K562 (cell line): Measurements from ENCODE around the gene AP1G2. TPM values are rescaled to one million over a fixed set of nuclear protein-coding genes. Genes with fewer than 3 reads are reported as not detected.
"Not testable (repeated sequence)": the region's sequence is repeated elsewhere in the genome, so short reads cannot be mapped to it uniquely, and the experiment has no call there.

Experiments used
- ATAC-seq: fragments of 200-7000 bp; cut with Tn5 transposase; 3 replicates; pipeline ENCODE4 v1.9.1; 2020; ENCODE audit warnings: moderate library complexity
- BruUV-seq: library from RNA; stranded (reverse); fragments of 400-500 nt; replicated peaks from 2 replicates; lab custom pipeline; 2021; lab: Mats Ljungman, UMichigan
- CTCF ChIA-PET: fragments of 300-600 bp; formaldehyde crosslinking; extraction: SDS; loops from one replicate; lab custom pipeline; 2021; ENCODE audit warnings: low intra/inter-chr PET ratio; lab: Yijun Ruan, JAX
- POLR2A ChIA-PET: fragments of 300-600, 350-650 bp; sonication (Branson Sonifier 250); formaldehyde crosslinking; extraction: SDS; loops from one replicate; lab custom pipeline; 2021; ENCODE audit warnings: antibody characterized with exemption, inconsistent platforms; lab: Yijun Ruan, JAX
- DNase-seq, 4 experiments: peaks; one replicate each; pipeline versions ENCODE4 v3.0.0 to v3.0.0-alpha.2; 2011 to 2018; ENCODE audit warnings: low spot score in 3 of 4, mixed read lengths in 3 of 4; ENCODE audit errors: extremely low read depth in 1 of 4
- FAIRE-seq: peaks from 2 replicates; lab custom pipeline; 2011; peaks lifted over from hg19 to GRCh38; lab: Jason Lieb, UNC
- H2AFZ ChIP-seq: 2 replicates; pipeline ENCODE4 v1.6.0; 2011; ENCODE audit warnings: low read depth, low read length, control low read depth, inconsistent platforms
- H3K27ac ChIP-seq: fragments of 200-600 bp; 3 replicates; pipeline ENCODE4 v1.8.0; 2011; ENCODE audit warnings: low read depth, mild to moderate bottlenecking, control low read depth, inconsistent platforms, low read length, moderate library complexity, mixed read lengths; ENCODE audit errors: extremely low read depth
- H3K27me3 ChIP-seq, 2 experiments: fragments of 300-600 bp in 1 of 2; 2 replicates in 1 of 2; 3 replicates in 1 of 2; pipeline versions ENCODE4 v1.6.0 to v1.8.0; 2011; ENCODE audit warnings: inconsistent platforms in 2 of 2, low read length in 2 of 2, mild to moderate bottlenecking in 1 of 2, mixed read lengths in 1 of 2, moderate library complexity in 1 of 2; ENCODE audit not compliant: control insufficient read depth in 2 of 2, insufficient read depth in 2 of 2
- H3K36me3 ChIP-seq: fragments of 300-600 bp; 3 replicates; pipeline ENCODE4 v1.8.0; 2011; ENCODE audit warnings: mild to moderate bottlenecking, low read length, inconsistent platforms; ENCODE audit not compliant: control insufficient read depth, insufficient read depth
- H3K4me1 ChIP-seq, 2 experiments: fragments of 200-600 bp in 1 of 2; replicated peaks in 1 of 2; 2 replicates in 1 of 2; 3 replicates in 1 of 2; pipeline versions ENCODE4 v1.5.1 to v1.8.0; 2011; ENCODE audit warnings: inconsistent platforms in 2 of 2, low read length in 2 of 2, mild to moderate bottlenecking in 1 of 2, mixed read lengths in 1 of 2, moderate library complexity in 1 of 2; ENCODE audit not compliant: control insufficient read depth in 2 of 2, insufficient read depth in 2 of 2
- H3K4me2 ChIP-seq: 2 replicates; pipeline ENCODE4 v1.6.1; 2011; ENCODE audit warnings: low read length, control low read depth, inconsistent platforms, mixed read lengths; ENCODE audit not compliant: insufficient read depth
- H3K4me3 ChIP-seq: fragments of 200-600 bp; sonication (generic), shearing (Covaris generic); 2 replicates; pipeline ENCODE4 v1.5.1; 2016; ENCODE audit warnings: control low read depth, inconsistent platforms
- H3K79me2 ChIP-seq: fragments of 200-600 bp; 3 replicates; pipeline ENCODE4 v1.8.0; 2011; ENCODE audit warnings: low read length, inconsistent platforms; ENCODE audit not compliant: control insufficient read depth, insufficient read depth
- H3K9ac ChIP-seq, 2 experiments: 2 replicates each; pipeline versions ENCODE4 v1.6.0 to v1.6.1; 2011; ENCODE audit warnings: low read depth in 2 of 2, low read length in 2 of 2, control low read depth in 1 of 2, inconsistent platforms in 1 of 2, mild to moderate bottlenecking in 1 of 2, mixed read lengths in 1 of 2; ENCODE audit not compliant: insufficient read depth in 1 of 2
- H3K9me1 ChIP-seq: one replicate; pipeline ENCODE4 v1.6.0; 2011; ENCODE audit warnings: inconsistent platforms, mild to moderate bottlenecking, low read length, moderate library complexity; ENCODE audit not compliant: control insufficient read depth, insufficient read depth
- H3K9me3 ChIP-seq: replicated peaks from 2 replicates; pipeline ENCODE4 v1.5.1; 2011; ENCODE audit warnings: low read depth, low read length, inconsistent platforms; ENCODE audit not compliant: control insufficient read depth, insufficient read depth
- H4K20me1 ChIP-seq: replicated peaks from 2 replicates; pipeline ENCODE4 v1.6.1; 2011; ENCODE audit warnings: low read length, inconsistent platforms, mixed read lengths; ENCODE audit not compliant: control insufficient read depth, insufficient read depth
- DLX4 ChIP-seq: fragments of 250-450 bp; sonication (Bioruptor Pico); IDR thresholded peaks from 2 replicates; pipeline ENCODE4 v1.6.1; 2021; ENCODE audit warnings: mild to moderate bottlenecking
- MEIS2 ChIP-seq: fragments of 450-650 bp; IDR thresholded peaks from 2 replicates; pipeline ENCODE4 v1.6.1; 2014; ENCODE audit warnings: mild to moderate bottlenecking; ENCODE audit not compliant: partially characterized antibody
- NEUROD1 ChIP-seq: fragments of 150-350 bp; IDR thresholded peaks from 2 replicates; pipeline ENCODE4 v1.6.1; 2014; ENCODE audit warnings: borderline replicate concordance, low read length, low read depth; ENCODE audit not compliant: partially characterized antibody
- NR2C2 ChIP-seq, 2 experiments: fragments of 200-800 bp in 1 of 2; sonication (Bioruptor generic) in 1 of 2; sonication (generic) in 1 of 2; formaldehyde crosslinking in 1 of 2; IDR thresholded peaks; 2 replicates each; pipeline versions ENCODE4 v1.6.1 to v1.8.0; 2016 to 2022; ENCODE audit warnings: mild to moderate bottlenecking in 1 of 2, missing compliant biosample characterization in 1 of 2, missing genetic modification characterization in 1 of 2, missing genetic modification reagents in 1 of 2
- POLR2A ChIP-seq: fragments of 450-650 bp; conservative IDR thresholded peaks from 2 replicates; pipeline ENCODE4 v1.6.1; 2016
- RNF2 ChIP-seq: sonication (generic); IDR thresholded peaks from 2 replicates; pipeline ENCODE4 v1.6.1; 2016
- SMC3 ChIP-seq: conservative IDR thresholded peaks from 2 replicates; pipeline ENCODE4 v1.6.1; 2011; ENCODE audit warnings: low read depth, low read length, improper control_type of control experiment; ENCODE audit not compliant: insufficient read depth
- STAT5B ChIP-seq: fragments of 250-450 bp; sonication (Bioruptor Pico); IDR thresholded peaks from 2 replicates; pipeline ENCODE4 v1.8.0; 2021; ENCODE audit warnings: mild to moderate bottlenecking, inconsistent platforms
- ZNF232 ChIP-seq: sonication (generic); formaldehyde crosslinking; IDR thresholded peaks from 2 replicates; pipeline ENCODE4 v1.8.0; 2022; ENCODE audit warnings: mild to moderate bottlenecking, missing genetic modification reagents
- ZNF253 ChIP-seq: fragments of 250-450 bp; sonication (Bioruptor Pico); conservative IDR thresholded peaks from 2 replicates; pipeline ENCODE4 v1.6.1; 2021; ENCODE audit warnings: mild to moderate bottlenecking
- ZNF507 ChIP-seq: conservative IDR thresholded peaks from 2 replicates; pipeline ENCODE4 v1.6.1; 2017; ENCODE audit warnings: missing genetic modification characterization, missing compliant biosample characterization
- WGBS: fragments of 100-300 bp; shearing (Covaris generic); methylation state at CpG from one replicate; pipeline ENCODE4 v1.1.6; 2016; ENCODE audit warnings: low coverage, mixed read lengths; ENCODE audit not compliant: insufficient coverage; ENCODE audit errors: missing lambda C conversion rate; 5-methylcytosine and 5-hydroxymethylcytosine counted together
- in situ Hi-C: fragments of 300-500 bp; cut with MboI; formaldehyde crosslinking; loops from 4 replicates; pipeline ENCODE4 v1.15.0; 2018; ENCODE audit warnings: inconsistent platforms, mixed read lengths
- intact Hi-C: fragments of 100-400 bp; cut with micrococcal nuclease; formaldehyde crosslinking; loops from 2 replicates; pipeline ENCODE4 v1.14.2; 2022
- polyA plus RNA-seq, 8 experiments: library from polyadenylated mRNA; depleted of rRNA in 4 of 8; stranded (reverse) in 5 of 8; unstranded in 3 of 8; fragments of >200 nt; fragmentation: Nextera tagmentation in 2 of 8; fragmentation: Illumina TruSeq in 1 of 8; extraction: Ambion mirVana in 2 of 8; extraction: Trizol in 1 of 8; gene quantifications; 2 replicates each; pipeline versions ENCODE4 v1.2.1 to v1.2.3, GENCODE V29; 2011 to 2014; ENCODE audit warnings: inconsistent platforms in 1 of 8, missing spikeins in 1 of 8
- total RNA-seq, 7 experiments: library from RNA; depleted of rRNA in 6 of 7; stranded (reverse); fragments of >200 nt in 6 of 7; fragmentation: Illumina TruSeq in 2 of 7; extraction: Trizol in 2 of 7; gene quantifications; 2 replicates each; pipeline versions ENCODE4 v1.2.1 to v1.2.3, GENCODE V29; 2011 to 2021; ENCODE audit warnings: low replicate concordance in 1 of 7

The AP1G2 gene
- total and polyA plus RNA-seq, 9 of the 15 experiments (the other 6 are each of a cell fraction or from before 2014, with no cell fraction given): 19.1 to 83.5 (median 33.3) TPM

DNA sequence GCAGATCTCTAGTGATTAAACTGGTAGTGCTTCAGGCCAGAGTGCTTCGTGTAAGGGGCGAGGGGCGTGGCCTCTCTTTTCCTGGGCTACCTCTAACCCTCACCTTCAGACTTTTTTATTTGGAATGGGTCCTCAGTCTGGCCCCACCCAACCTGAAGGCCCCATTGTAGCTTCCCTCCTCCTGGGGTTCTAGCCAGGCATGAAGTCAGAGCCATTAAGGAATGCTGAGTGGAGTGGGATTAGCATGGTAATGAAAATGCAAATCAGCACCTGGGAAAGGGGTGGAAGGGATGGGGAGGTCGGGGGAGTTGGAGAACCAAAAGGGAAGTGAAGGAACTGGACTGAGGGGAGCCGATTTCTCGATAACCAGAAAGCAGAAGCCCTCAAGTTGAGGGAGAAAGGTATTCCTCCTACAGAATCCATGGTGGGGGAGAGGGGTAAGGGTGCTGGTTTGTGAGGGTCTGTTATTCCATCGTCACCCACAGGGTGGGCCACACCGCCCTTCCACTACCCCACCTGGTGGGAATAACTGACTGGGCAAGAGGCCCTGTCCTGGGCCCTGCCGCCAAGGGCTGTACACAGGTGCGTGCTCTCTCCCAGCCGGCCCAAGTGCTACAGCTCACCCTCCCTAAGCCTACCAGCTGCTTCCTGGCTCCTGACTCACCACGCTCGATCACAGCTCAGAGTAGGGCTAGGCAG, 30.1 kb downstream of the AP1G2 start:
- TF ChIP-seq ZNF232: no peak
- TF ChIP-seq DLX4 (CRISPR knock-in tag): no peak
- no peak for TF ChIP-seq POLR2A
- no peak for TF ChIP-seq NEUROD1
- no peak for TF ChIP-seq ZNF253 (CRISPR knock-in tag)
- TF ChIP-seq NR2C2 (CRISPR knock-in tag; IDR thresholded peaks at IDR 0.05): no peak
- no peak for TF ChIP-seq NR2C2 (tag; IDR thresholded peaks at IDR 0.05)
- TF ChIP-seq SMC3: no peak
- TF ChIP-seq MEIS2: no peak
- TF ChIP-seq ZNF507 (tag): no peak
- TF ChIP-seq STAT5B (CRISPR knock-in tag): no peak
- no peak for TF ChIP-seq RNF2
- H3K9ac ChIP-seq: no peak overlapping the region; a peak in 1 of 4 replicates
- intact Hi-C loops: no loop called here
- ChIA-PET POLR2A (interaction anchor here (1.0 to 1.8 kb wide), 2 partner anchors 18 to 41 kb away, joined by 4 read pairs; partner anchors contain the start of gene THTPA), CTCF (no interaction called here)
- WGBS: 3% methylated on average over 5 of the region's 13 CpGs
- no peak overlapping the region for H3K4me3 ChIP-seq
- no peak overlapping the region for H3K27ac ChIP-seq
- no peaks in the 10 kb centered on the region for H3K36me3 ChIP-seq
- no peak for DNase-seq
- no peak for FAIRE-seq
- H2AFZ ChIP-seq: no peak overlapping the region
- no peaks in the 10 kb centered on the region for H3K9me3 ChIP-seq
- peak; percentile 51; the same call in 2 of the 3 replicates for ATAC-seq
- H3K79me2 ChIP-seq: no peaks in the 10 kb centered on the region
- in situ Hi-C loops: no loop called here
- no peaks in the 10 kb centered on the region for H4K20me1 ChIP-seq
- H3K9me1 ChIP-seq: no peaks in the 10 kb centered on the region
- peaks cover 0 to 17% of the 10 kb centered on the region in 2 experiments; a peak in 3 of 5 replicates for H3K27me3 ChIP-seq
- BruUV-seq: no TSS peak
- H3K4me2 ChIP-seq: no peak overlapping the region
- no peaks in the 10 kb centered on the region; a peak in 1 of 5 replicates for H3K4me1 ChIP-seq

- H3K4me3 ChIP-seq, H3K4me2 ChIP-seq, H4K20me1 ChIP-seq, H3K9me1 ChIP-seq, CTCF ChIA-PET, FAIRE-seq, H3K36me3 ChIP-seq, in situ Hi-C loops, H3K9ac ChIP-seq, BruUV-seq, H3K9me3 ChIP-seq, intact Hi-C loops, H2AFZ ChIP-seq, ATAC-seq, H3K4me1 ChIP-seq, H3K27ac ChIP-seq, DNase-seq, H3K79me2 ChIP-seq: not testable (repeated sequence)
- peaks cover 0 to 19% of the 10 kb centered on the region in 2 experiments; a peak in 3 of 5 replicates for H3K27me3 ChIP-seq
- POLR2A ChIA-PET: interaction anchor here (1.0 to 1.8 kb wide), 2 partner anchors 19 to 41 kb away, joined by 4 read pairs; partner anchors contain the start of gene THTPA
- WGBS: 9% methylated on average over 5 of the region's 6 CpGs
These were observed 30.7 kb downstream of the AP1G2 start for GRCh38 chr14:23536906-23537305.
